ENCODE measurements around the gene FAT1.

Gene FAT1

GRCh38 chr4:186624951-186625350, 98.7 kb downstream of the FAT1 start:
- in situ Hi-C loops (cut with MboI; ENCODE audit: low sequenced_read_pairs, unreplicated experiment) = no loop called here
- no peak for TF ChIP-seq CTCF (IDR thresholded peaks at IDR 0.05; ENCODE audit: borderline replicate concordance, control extremely low read depth, extremely low read depth, insufficient read depth, missing control alignments)
- no peak for DNase-seq (ENCODE audit: low spot score)

GRCh38 chr4:186623546-186623945, 100.1 kb downstream of the FAT1 start:
- no peak for DNase-seq (ENCODE audit: low spot score)
- in situ Hi-C loops (cut with MboI; ENCODE audit: low sequenced_read_pairs, unreplicated experiment) = no loop called here
- no peak for TF ChIP-seq CTCF (IDR thresholded peaks at IDR 0.05; ENCODE audit: borderline replicate concordance, control extremely low read depth, extremely low read depth, insufficient read depth, missing control alignments)

GRCh38 chr4:186622788-186623464, 100.7 kb downstream of the FAT1 start:
- TF ChIP-seq CTCF (IDR thresholded peaks at IDR 0.05; ENCODE audit: borderline replicate concordance, control extremely low read depth, extremely low read depth, insufficient read depth, missing control alignments) = no peak
- in situ Hi-C loops (cut with MboI; ENCODE audit: low sequenced_read_pairs, unreplicated experiment) = no loop called here
- DNase-seq (ENCODE audit: low spot score) = no peak

- in situ Hi-C loops (cut with MboI; ENCODE audit: low sequenced_read_pairs, unreplicated experiment) = no loop called here
- DNase-seq (ENCODE audit: low spot score) = no peak
- no peak for TF ChIP-seq CTCF (IDR thresholded peaks at IDR 0.05; ENCODE audit: borderline replicate concordance, control extremely low read depth, extremely low read depth, insufficient read depth, missing control alignments)
These were observed 101.6 kb downstream of the FAT1 start for GRCh38 chr4:186621959-186622553.

GRCh38 chr4:186619088-186619487, 104.6 kb downstream of the FAT1 start:
- in situ Hi-C loops (cut with MboI; ENCODE audit: low sequenced_read_pairs, unreplicated experiment) = no loop called here
- no peak for TF ChIP-seq CTCF (IDR thresholded peaks at IDR 0.05; ENCODE audit: borderline replicate concordance, control extremely low read depth, extremely low read depth, insufficient read depth, missing control alignments)
- DNase-seq (ENCODE audit: low spot score) = no peak

GRCh38 chr4:186617921-186618320, 105.7 kb downstream of the FAT1 start:
- no peak for DNase-seq (ENCODE audit: low spot score)
- in situ Hi-C loops (cut with MboI; ENCODE audit: low sequenced_read_pairs, unreplicated experiment) = no loop called here
- no peak for TF ChIP-seq CTCF (IDR thresholded peaks at IDR 0.05; ENCODE audit: borderline replicate concordance, control extremely low read depth, extremely low read depth, insufficient read depth, missing control alignments)

All from GM13976 (cell line).